ENCODE data around the gene WDR33. TPM values are rescaled to one million over a fixed set of nuclear protein-coding genes. Genes with fewer than 3 reads are reported as not detected.

WDR33 gene
- total RNA-seq, 2 donors from 2014 or later, result 55.2 to 61.8 TPM

DNA sequence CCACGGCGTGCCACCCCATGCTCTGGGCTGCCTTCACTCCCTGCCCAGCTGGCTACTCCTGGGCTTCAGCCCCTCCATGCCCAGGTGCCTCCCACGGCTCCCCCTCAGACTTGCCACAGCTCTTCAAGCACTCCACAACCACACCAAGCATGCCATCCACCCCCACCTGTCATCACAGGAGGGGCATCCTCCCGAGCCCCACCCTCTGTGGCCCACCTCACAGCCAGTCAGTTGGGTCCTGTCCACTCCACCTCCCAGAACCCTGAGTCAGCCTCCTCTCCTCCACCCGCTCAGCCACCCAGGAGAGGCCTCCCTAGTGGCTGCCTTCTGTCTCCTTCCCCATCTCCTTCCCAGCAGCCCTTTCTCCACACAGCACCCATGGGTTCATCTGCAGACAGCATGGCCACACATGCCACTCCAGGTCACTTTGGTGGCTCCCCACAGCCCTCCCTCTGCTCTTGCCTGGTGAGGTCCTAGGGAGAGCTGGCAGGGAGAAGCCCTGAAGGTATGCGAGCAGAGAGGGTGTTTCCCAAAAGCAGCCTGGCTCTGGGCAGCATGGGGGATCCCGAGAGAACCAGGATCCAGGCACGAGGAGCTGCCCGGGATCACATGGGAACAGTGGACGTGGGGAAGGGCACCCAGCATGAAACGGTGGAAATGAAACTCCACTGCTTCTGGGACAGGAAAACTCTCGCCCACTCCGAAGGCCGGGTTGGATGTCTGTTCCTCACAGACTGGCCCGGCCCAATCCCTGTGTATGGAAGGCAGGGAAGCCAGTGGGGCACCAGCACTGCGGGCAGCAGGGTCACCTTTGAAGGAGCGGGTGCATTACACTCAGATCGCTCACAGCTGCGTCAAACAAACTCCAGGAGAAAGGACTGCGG lies 138.4 kb downstream of the WDR33 start:
- peaks cover 16% of the 10 kb centered on the region for H3K4me1 Mint-ChIP-seq
- DNase-seq (no peak), ATAC-seq (no peak)
- H3K9me3 ChIP-seq (ENCODE audit: control insufficient read depth, low read length, poor library complexity, severe bottlenecking), result no peaks in the 10 kb centered on the region
- peaks cover 72% of the 10 kb centered on the region for H3K27me3 Mint-ChIP-seq
- no peak overlapping the region for H3K4me3 Mint-ChIP-seq
- no peak overlapping the region for H3K27ac Mint-ChIP-seq
- peaks cover 8% of the 10 kb centered on the region for H3K36me3 Mint-ChIP-seq (ENCODE audit: low read depth)

DNA sequence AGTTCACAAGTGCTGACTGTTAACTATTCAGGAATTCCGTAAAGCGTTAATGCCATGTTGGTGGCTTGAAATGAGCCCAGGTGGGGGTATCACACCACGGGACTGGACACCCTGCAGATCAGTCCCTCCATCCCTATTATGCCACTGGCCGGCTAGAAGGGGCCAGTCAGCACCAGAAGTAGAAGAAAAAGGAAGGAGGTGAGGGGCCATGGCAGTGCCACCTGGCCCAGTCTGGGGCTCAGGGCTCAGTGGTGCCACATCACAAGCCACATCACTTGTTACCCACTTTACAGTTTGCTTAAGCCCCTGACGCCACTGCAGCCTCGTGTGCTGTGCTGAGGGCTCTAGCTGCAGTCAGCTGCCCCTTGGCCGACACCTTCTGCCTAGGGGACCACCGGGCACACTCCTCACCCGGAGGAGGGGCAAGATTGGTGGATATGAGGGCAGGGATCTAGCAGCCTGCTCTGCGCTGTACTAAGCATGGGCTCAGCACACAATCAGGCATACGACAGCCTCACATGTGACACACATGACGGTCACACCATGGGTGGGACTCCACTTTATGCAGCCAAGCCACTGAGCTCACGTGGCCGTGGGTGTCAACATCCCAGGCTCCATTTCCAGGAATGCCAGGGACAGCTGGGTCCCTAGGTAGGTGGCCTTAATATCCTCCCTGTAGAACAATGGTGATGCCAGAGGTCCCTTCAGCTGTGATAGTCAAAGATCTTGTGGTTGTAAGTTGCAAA lies 139.2 kb downstream of the WDR33 start:
- ATAC-seq (no peak), DNase-seq (no peak)
- H3K36me3 Mint-ChIP-seq (ENCODE audit: low read depth), result peaks cover 8% of the 10 kb centered on the region

DNA sequence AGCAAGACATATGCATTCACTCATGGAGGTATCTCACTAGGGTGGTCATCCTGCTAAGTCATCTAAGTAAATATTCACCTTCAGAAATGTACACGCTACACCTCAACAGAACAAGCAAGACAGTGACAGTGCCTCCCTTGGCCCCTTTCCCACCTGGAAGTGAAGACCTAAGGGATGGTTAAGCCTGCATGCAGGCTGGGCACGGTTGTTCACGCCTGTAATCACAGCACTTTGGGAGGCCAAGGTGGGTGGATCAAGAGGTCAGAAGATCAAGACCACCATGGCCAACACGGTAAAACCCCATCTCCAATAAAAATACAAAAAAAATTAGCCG lies 140.0 kb downstream of the WDR33 start:
- Mint-ChIP-seq H3K4me1 (peaks cover 14% of the 10 kb centered on the region), H3K27me3 (peaks cover 67% of the 10 kb centered on the region), H3K4me3 (no peak overlapping the region), H3K36me3 (ENCODE audit: low read depth) (peaks cover 5% of the 10 kb centered on the region), H3K27ac (no peak overlapping the region)
- no peak for DNase-seq
- no peaks in the 10 kb centered on the region for H3K9me3 ChIP-seq (ENCODE audit: control insufficient read depth, low read length, poor library complexity, severe bottlenecking)
- no peak for ATAC-seq

More for the DNA sequence above, 139.2 kb downstream of the WDR33 start:
- Mint-ChIP-seq H3K4me1 (peaks cover 16% of the 10 kb centered on the region), H3K4me3 (no peak overlapping the region), H3K27me3 (peaks cover 67% of the 10 kb centered on the region), H3K27ac (no peak overlapping the region)
- H3K9me3 ChIP-seq (ENCODE audit: control insufficient read depth, low read length, poor library complexity, severe bottlenecking), result no peaks in the 10 kb centered on the region

DNA sequence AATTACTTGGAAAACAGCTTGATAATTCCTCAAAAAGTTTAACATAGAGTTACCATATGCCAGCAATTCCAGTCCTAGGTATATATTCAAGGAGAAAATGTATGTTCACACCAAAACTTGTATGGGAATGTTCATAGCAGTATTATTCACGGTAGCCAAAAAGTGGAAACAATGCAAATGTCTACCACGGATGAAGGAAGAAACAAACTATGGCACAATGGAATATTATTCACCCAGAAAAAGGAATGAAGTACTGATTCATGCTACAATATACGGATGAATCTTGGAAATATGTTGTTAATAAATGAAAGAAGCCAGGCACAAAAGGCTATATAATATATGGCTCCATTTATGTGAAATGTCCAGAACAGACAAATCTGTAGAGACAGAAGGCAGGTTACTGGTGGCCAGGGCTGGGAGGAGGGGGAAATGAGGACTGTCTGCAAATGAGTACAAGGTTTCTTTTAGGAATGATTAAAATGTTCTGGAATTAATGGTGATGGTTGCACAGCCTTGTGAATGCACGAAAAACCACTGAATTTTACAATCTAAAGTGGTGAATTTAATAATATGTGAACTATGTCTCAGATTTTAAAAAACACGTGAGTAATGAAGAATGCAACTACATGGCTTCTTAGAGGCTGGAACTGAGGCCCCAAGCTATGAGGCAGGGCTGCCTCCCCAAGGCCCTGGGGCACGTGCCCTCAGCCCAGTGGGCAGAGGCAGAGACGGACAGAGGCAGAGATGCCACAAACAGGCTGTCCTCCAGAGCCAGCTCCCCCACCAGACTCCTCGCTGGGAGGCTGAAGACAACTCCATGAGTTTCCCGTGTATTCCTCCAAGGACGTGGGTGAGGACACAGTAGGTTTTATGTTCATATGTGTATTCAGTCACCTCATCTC lies 140.7 kb downstream of the WDR33 start:
- H3K27ac Mint-ChIP-seq, result no peak overlapping the region
- H3K36me3 Mint-ChIP-seq (ENCODE audit: low read depth), result peaks cover 5% of the 10 kb centered on the region
- H3K27me3 Mint-ChIP-seq, result peaks cover 69% of the 10 kb centered on the region
- no peaks in the 10 kb centered on the region for H3K9me3 ChIP-seq (ENCODE audit: control insufficient read depth, low read length, poor library complexity, severe bottlenecking)
- ATAC-seq (no peak), DNase-seq (no peak)
- peaks cover 9% of the 10 kb centered on the region for H3K4me1 Mint-ChIP-seq
- no peak overlapping the region for H3K4me3 Mint-ChIP-seq

DNA sequence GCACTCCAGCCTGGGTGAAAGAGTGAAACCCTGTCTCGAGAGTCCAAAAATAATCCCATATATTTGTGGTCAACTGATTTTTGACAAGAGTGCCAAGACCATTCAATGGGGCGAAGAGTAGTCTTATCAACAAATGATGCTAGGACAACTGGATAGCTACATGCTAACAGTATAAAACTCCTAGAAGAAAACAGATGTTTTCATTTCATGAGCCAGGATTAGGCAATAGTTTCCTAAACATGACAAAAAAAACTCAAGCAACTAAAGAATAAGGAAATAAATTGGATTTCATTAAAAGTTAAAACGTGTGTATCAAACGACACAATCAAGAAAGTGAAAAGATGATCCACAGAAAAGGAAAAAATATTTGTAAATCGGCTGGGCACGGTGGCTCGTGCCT lies 141.9 kb downstream of the WDR33 start:
- no peaks in the 10 kb centered on the region for H3K9me3 ChIP-seq (ENCODE audit: control insufficient read depth, low read length, poor library complexity, severe bottlenecking)
- no peak for DNase-seq

DNA sequence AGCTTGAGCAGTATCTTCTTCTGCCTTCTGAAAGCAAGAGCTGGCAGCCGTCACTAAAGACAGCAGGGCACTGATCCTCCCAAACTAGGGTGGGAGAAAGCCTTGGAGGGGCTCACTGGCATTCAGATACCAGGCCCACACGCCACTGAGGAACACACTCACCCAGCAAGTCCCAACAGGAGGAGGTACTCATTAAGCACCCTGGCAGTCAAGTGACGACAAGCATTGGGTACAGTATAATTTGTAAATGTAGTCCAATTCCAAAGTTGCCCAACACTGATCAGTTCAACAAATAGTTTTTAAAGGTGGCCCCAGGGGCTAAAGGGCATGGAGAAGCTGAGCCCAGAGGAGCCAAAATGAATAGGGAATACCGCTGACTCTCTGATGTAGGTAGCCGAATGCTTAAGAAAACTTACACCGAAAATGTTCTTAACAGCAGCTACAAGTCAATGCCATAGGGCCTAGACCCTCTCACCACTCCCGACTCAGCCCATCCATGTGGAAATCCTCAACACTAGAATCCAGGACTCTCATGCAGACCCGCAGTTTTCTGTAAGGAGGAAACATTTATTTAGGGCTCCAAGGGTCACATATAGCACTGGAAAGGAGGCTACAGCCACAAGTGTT lies 145.6 kb downstream of the WDR33 start:
- no peaks in the 10 kb centered on the region for H3K9me3 ChIP-seq (ENCODE audit: control insufficient read depth, low read length, poor library complexity, severe bottlenecking)
- Mint-ChIP-seq H3K27ac (no peak overlapping the region), H3K4me1 (no peaks in the 10 kb centered on the region), H3K27me3 (peaks cover 69% of the 10 kb centered on the region), H3K36me3 (ENCODE audit: low read depth) (no peaks in the 10 kb centered on the region), H3K4me3 (no peak overlapping the region)
- ATAC-seq (no peak), DNase-seq (no peak)

More for the DNA sequence above, 141.9 kb downstream of the WDR33 start:
- no peak overlapping the region for H3K27ac Mint-ChIP-seq
- peaks cover 6% of the 10 kb centered on the region for H3K4me1 Mint-ChIP-seq
- no peak overlapping the region for H3K4me3 Mint-ChIP-seq
- H3K36me3 Mint-ChIP-seq (ENCODE audit: low read depth), result peaks cover 5% of the 10 kb centered on the region
- ATAC-seq, result no peak
- peaks cover 74% of the 10 kb centered on the region for H3K27me3 Mint-ChIP-seq

DNA sequence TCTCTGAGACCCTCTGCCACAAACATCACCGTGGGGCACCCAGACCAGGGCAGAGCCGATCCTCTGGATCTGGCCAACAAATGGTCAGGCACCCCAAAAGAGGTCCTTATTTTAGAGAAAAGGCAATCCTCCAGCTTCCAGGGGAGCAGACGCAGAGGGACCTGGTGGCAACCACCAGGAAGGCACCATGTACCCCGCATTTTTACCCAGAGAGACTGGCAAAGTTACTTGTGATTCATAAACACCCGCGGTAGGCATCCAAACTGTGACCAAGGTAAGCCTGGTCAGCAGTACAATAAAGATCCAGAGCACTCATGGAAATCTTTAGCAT lies 146.1 kb downstream of the WDR33 start:
- Mint-ChIP-seq H3K27me3 (peaks cover 69% of the 10 kb centered on the region), H3K36me3 (ENCODE audit: low read depth) (no peaks in the 10 kb centered on the region), H3K4me1 (no peaks in the 10 kb centered on the region), H3K4me3 (no peak overlapping the region), H3K27ac (no peak overlapping the region)
- no peaks in the 10 kb centered on the region for H3K9me3 ChIP-seq (ENCODE audit: control insufficient read depth, low read length, poor library complexity, severe bottlenecking)
- DNase-seq, result no peak
- no peak for ATAC-seq

DNA sequence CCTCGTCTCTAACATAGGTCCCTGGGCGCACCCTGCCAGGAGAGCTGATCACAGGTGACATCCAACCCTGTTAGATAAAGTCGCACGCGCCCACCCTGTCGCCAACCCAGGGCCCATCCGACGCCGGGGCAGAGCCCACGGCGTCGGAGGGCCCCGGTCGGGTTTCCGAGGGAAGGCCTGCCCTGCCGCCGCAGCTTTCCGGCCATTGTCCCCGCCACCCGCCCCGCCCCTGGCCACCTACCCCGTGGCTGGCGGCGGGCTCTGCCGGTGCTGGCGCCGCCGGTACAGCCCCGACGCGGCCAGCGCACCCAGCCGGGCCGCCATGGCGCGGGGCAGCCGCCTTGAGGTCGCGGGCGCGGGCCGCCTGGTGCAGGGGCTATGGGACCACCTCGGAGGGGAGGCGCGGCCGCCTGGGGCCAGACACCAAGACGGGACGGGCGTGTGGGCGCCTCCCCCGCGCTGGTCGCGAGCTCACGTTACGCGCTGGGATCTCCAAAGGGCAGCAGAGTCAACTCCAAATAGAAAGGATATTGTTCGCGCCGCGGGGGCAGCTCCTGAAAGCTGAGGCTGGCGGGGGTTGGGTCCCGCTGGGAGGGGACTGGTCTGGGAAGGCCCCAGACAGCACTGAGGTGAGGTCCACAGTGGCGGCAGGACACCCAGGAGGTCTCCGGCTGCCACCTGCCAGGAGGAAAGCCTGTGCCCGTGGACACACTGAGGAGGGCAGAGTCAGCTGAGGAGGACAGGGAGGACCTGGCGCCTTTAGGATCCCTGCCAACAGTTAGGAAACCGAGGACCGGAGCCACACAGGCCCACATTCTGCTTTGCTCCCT lies 146.7 kb downstream of the WDR33 start:
- peaks cover 71% of the 10 kb centered on the region for H3K27me3 Mint-ChIP-seq
- DNase-seq, result peak in 1 of 3 donors; percentile 6
- no peaks in the 10 kb centered on the region for H3K9me3 ChIP-seq (ENCODE audit: control insufficient read depth, low read length, poor library complexity, severe bottlenecking)
- H3K4me1 Mint-ChIP-seq, result no peaks in the 10 kb centered on the region
- no peak overlapping the region for H3K4me3 Mint-ChIP-seq
- no peaks in the 10 kb centered on the region for H3K36me3 Mint-ChIP-seq (ENCODE audit: low read depth)
- H3K27ac Mint-ChIP-seq, result no peak overlapping the region
- no peak for ATAC-seq

DNA sequence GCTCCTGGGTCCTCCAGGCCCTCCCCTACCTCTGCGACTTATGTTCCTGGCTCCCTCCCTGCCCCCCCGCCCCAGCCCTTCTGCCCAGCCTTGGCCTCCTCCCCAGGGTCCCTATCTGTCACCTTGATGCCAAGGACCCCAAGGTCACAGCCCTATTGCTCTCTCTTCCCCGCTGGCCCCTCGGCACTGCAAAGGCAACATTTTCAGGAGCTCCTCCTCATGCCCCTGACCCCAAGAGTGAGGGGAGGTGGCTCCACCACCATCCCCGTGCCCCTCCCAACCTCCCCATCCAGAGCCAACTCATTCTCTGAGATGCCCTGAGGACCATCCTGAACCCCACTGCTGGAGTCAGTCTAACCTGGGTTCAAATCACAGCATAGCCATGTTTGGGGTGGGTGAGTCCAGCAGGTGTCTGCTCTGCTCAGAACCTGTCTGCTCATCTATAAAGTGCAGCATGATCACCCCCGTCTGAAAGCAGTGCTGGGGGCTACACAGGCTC lies 147.4 kb downstream of the WDR33 start:
- H3K27ac Mint-ChIP-seq, result no peak overlapping the region

DNA sequence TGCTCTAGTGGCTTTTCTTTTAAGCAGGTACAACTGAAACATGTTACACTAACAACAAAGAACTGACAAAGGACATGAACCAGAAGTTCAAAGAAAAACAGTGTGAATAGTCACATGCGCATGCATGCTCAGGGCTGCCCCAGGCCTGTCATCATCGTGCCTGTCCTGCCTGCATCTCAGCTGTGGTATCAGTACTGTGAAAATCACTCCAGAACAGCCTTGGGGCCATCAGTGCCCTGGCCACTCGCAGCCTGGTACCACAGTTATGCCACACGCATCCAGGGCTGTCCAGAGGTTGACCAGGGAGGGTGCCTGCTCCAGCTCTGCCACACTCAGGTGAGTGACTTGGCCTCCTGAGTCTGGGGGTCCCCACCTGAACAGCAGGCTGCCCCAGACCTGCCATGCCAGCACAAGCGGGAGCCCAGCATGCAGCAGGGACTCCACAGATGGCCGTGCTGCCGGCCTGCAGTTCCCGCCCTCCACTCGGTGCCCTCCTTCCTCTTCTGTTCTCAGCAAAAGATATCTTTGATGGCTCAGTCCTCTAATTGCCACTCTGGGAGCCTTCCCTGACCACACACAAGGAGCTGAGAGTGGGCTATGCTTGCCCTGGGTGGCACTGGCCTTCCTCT lies 147.9 kb downstream of the WDR33 start:
- no peak overlapping the region for H3K27ac Mint-ChIP-seq
- no peaks in the 10 kb centered on the region for H3K9me3 ChIP-seq (ENCODE audit: control insufficient read depth, low read length, poor library complexity, severe bottlenecking)

More for the DNA sequence above, 147.4 kb downstream of the WDR33 start:
- H3K4me1 Mint-ChIP-seq, result no peaks in the 10 kb centered on the region
- no peak for ATAC-seq
- peaks cover 71% of the 10 kb centered on the region for H3K27me3 Mint-ChIP-seq
- H3K36me3 Mint-ChIP-seq (ENCODE audit: low read depth), result no peaks in the 10 kb centered on the region
- no peak overlapping the region for H3K4me3 Mint-ChIP-seq
- no peaks in the 10 kb centered on the region for H3K9me3 ChIP-seq (ENCODE audit: control insufficient read depth, low read length, poor library complexity, severe bottlenecking)
- no peak for DNase-seq

DNA sequence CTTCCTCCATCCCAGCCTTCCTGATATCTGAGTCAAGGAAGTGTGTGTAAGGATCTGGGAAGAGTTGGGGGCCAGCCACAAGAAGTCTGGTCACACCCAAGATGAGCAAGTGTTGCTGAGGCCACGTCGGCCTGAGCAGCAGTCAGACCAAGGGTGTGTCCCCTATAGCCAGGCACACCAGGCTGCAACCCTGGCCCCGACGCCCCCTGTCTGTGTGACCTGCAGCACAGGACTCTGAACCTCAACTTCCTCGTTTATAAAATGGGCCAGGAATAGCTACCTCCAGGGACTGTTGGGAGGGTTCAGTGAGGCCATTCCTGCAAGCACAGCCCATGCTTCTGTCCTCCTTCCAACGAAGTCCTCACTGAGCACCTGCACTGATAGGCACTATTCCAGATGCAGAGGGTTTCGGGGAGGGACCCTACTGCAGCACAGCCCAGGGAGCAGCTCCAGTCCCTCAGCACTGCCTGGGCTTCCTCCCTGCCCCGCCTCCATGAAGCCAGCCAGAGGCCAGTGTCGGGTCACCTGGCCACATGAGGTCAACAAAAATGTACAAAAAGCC lies 148.9 kb downstream of the WDR33 start:
- no peak for ATAC-seq
- no peaks in the 10 kb centered on the region for H3K36me3 Mint-ChIP-seq (ENCODE audit: low read depth)
- H3K9me3 ChIP-seq (ENCODE audit: control insufficient read depth, low read length, poor library complexity, severe bottlenecking), result no peaks in the 10 kb centered on the region
- H3K4me3 Mint-ChIP-seq, result no peak overlapping the region
- H3K27me3 Mint-ChIP-seq, result peaks cover 78% of the 10 kb centered on the region
- no peaks in the 10 kb centered on the region for H3K4me1 Mint-ChIP-seq
- no peak overlapping the region for H3K27ac Mint-ChIP-seq
- peak in 1 of 3 donors; percentile 7 for DNase-seq

More for the DNA sequence above, 147.9 kb downstream of the WDR33 start:
- Mint-ChIP-seq H3K27me3 (peaks cover 72% of the 10 kb centered on the region), H3K4me1 (no peaks in the 10 kb centered on the region), H3K36me3 (ENCODE audit: low read depth) (no peaks in the 10 kb centered on the region), H3K4me3 (no peak overlapping the region)
- peak in 1 of 3 donors; percentile 6 for DNase-seq
- no peak for ATAC-seq
